ENCODE measurements around the gene C11orf65. TPM values are rescaled to one million over a fixed set of nuclear protein-coding genes. Genes with fewer than 3 reads are reported as not detected.

Gene C11orf65
- total RNA-seq: 1 to 10 TPM; 1.0 to 2.0 TPM

GRCh38 chr11:108467091-108467823 lies at the start of gene C11orf65:
TSS of gene C11orf65 (minus strand) at chr11:108467529. CDS start at chr11:108461559, 5,970 bp downstream.
- DNase-seq: peak; percentile 97
- H3K27ac Mint-ChIP-seq: peak within 1 kb of the TSS; percentile 99
- H3K4me3 Mint-ChIP-seq: peak within 1 kb of the TSS; percentile 99
- H3K27me3 Mint-ChIP-seq: no peaks in the 10 kb centered on the region
- POLR2A ChIA-PET: interaction anchor here (1.0 to 1.2 kb wide), 3 partner anchors 31 to 442 kb away, joined by 3 to 4 read pairs (median 3); partner anchors contain the start of gene POGLUT3
- H3K36me3 Mint-ChIP-seq: no peaks in the 10 kb centered on the region
- CTCF ChIA-PET: no interaction called here
- intact Hi-C loops (cut with micrococcal nuclease): loop anchor here (1.0 to 10.0 kb wide), 14 partner anchors 30 to 622 kb away; partner anchors contain the start of genes ACAT1, EXPH5 and NPAT
- H3K9me3 Mint-ChIP-seq: no peaks in the 10 kb centered on the region
- peaks cover 3% of the 10 kb centered on the region for H3K4me1 Mint-ChIP-seq (ENCODE audit: low read depth)

GRCh38 chr11:108516125-108516524 lies 48.8 kb upstream of the C11orf65 start:
- CTCF ChIA-PET: interaction anchor here (1.0 kb wide), 1 partner anchor 10 kb away, joined by 3 read pairs; no protein-coding TSS in a partner anchor
- H3K9me3 Mint-ChIP-seq: no peaks in the 10 kb centered on the region
- POLR2A ChIA-PET: no interaction called here

GRCh38 chr11:108512708-108513107 lies 45.4 kb upstream of the C11orf65 start:
- H3K36me3 Mint-ChIP-seq: no peaks in the 10 kb centered on the region
- H3K27ac Mint-ChIP-seq: no peak overlapping the region
- no peaks in the 10 kb centered on the region for H3K4me1 Mint-ChIP-seq (ENCODE audit: low read depth)
- intact Hi-C loops (cut with micrococcal nuclease): no loop called here
- H3K9me3 Mint-ChIP-seq: no peaks in the 10 kb centered on the region
- POLR2A ChIA-PET: no interaction called here
- peaks cover 2% of the 10 kb centered on the region for H3K27me3 Mint-ChIP-seq
- CTCF ChIA-PET: no interaction called here
- no peak overlapping the region for H3K4me3 Mint-ChIP-seq
- no peak for DNase-seq

More at GRCh38 chr11:108516125-108516524, 48.8 kb upstream of the C11orf65 start:
- peaks cover 2% of the 10 kb centered on the region for H3K27me3 Mint-ChIP-seq
- H3K4me3 Mint-ChIP-seq: no peak overlapping the region
- DNase-seq: no peak
- H3K4me1 Mint-ChIP-seq (ENCODE audit: low read depth): no peaks in the 10 kb centered on the region
- intact Hi-C loops (cut with micrococcal nuclease): no loop called here
- no peak overlapping the region for H3K27ac Mint-ChIP-seq
- no peaks in the 10 kb centered on the region for H3K36me3 Mint-ChIP-seq

GRCh38 chr11:108511851-108512474 lies 44.6 kb upstream of the C11orf65 start:
- intact Hi-C loops (cut with micrococcal nuclease): no loop called here
- no peak for DNase-seq
- Mint-ChIP-seq H3K36me3 (no peaks in the 10 kb centered on the region), H3K4me1 (ENCODE audit: low read depth) (no peaks in the 10 kb centered on the region), H3K4me3 (no peak overlapping the region), H3K27me3 (peaks cover 2% of the 10 kb centered on the region), H3K9me3 (no peaks in the 10 kb centered on the region), H3K27ac (no peak overlapping the region)
- POLR2A ChIA-PET: no interaction called here
- CTCF ChIA-PET: no interaction called here

GRCh38 chr11:108508653-108509593 lies 41.6 kb upstream of the C11orf65 start:
- no peaks in the 10 kb centered on the region for H3K36me3 Mint-ChIP-seq
- no peak for DNase-seq
- H3K27ac Mint-ChIP-seq: no peak overlapping the region
- H3K4me3 Mint-ChIP-seq: no peak overlapping the region
- CTCF ChIA-PET: no interaction called here
- intact Hi-C loops (cut with micrococcal nuclease): no loop called here
- H3K27me3 Mint-ChIP-seq: peaks cover 2% of the 10 kb centered on the region
- H3K9me3 Mint-ChIP-seq: no peaks in the 10 kb centered on the region
- H3K4me1 Mint-ChIP-seq (ENCODE audit: low read depth): no peaks in the 10 kb centered on the region
- POLR2A ChIA-PET: no interaction called here

- Mint-ChIP-seq H3K4me1 (ENCODE audit: low read depth) (peaks cover 14% of the 10 kb centered on the region), H3K36me3 (peaks cover 3% of the 10 kb centered on the region), H3K4me3 (no peak overlapping the region), H3K9me3 (no peaks in the 10 kb centered on the region), H3K27me3 (no peaks in the 10 kb centered on the region), H3K27ac (no peak overlapping the region)
- intact Hi-C loops (cut with micrococcal nuclease): no loop called here
- CTCF ChIA-PET: no interaction called here
- no peak for DNase-seq
- POLR2A ChIA-PET: no interaction called here
These were observed 34.1 kb upstream of the C11orf65 start for GRCh38 chr11:108501396-108501795.

GRCh38 chr11:108500721-108501120 lies 33.4 kb upstream of the C11orf65 start:
- intact Hi-C loops (cut with micrococcal nuclease): no loop called here
- Mint-ChIP-seq H3K27me3 (no peaks in the 10 kb centered on the region), H3K36me3 (peaks cover 3% of the 10 kb centered on the region), H3K9me3 (no peaks in the 10 kb centered on the region), H3K4me1 (ENCODE audit: low read depth) (peaks cover 16% of the 10 kb centered on the region), H3K27ac (no peak overlapping the region), H3K4me3 (no peak overlapping the region)
- ChIA-PET POLR2A (no interaction called here), CTCF (no interaction called here)
- no peak for DNase-seq

GRCh38 chr11:108500169-108500568 lies 32.8 kb upstream of the C11orf65 start:
- Mint-ChIP-seq H3K36me3 (peaks cover 3% of the 10 kb centered on the region), H3K27me3 (no peaks in the 10 kb centered on the region), H3K4me3 (no peak overlapping the region), H3K4me1 (ENCODE audit: low read depth) (peaks cover 16% of the 10 kb centered on the region), H3K27ac (no peak overlapping the region), H3K9me3 (no peaks in the 10 kb centered on the region)
- ChIA-PET POLR2A (no interaction called here), CTCF (no interaction called here)
- no peak for DNase-seq
- intact Hi-C loops (cut with micrococcal nuclease): no loop called here

GRCh38 chr11:108498816-108499408 lies 31.6 kb upstream of the C11orf65 start:
- intact Hi-C loops (cut with micrococcal nuclease): loop anchor here (5.0 to 10.0 kb wide), 6 partner anchors 126 to 377 kb away; partner anchors contain the start of genes ACAT1 and DDX10
- peaks cover 16% of the 10 kb centered on the region for H3K4me1 Mint-ChIP-seq (ENCODE audit: low read depth)
- no peaks in the 10 kb centered on the region for H3K27me3 Mint-ChIP-seq
- H3K4me3 Mint-ChIP-seq: peak overlapping the region; percentile 73
- CTCF ChIA-PET: no interaction called here
- peaks cover 3% of the 10 kb centered on the region for H3K36me3 Mint-ChIP-seq
- POLR2A ChIA-PET: interaction anchor here (0.9 to 1.1 kb wide), 2 partner anchors 32 to 276 kb away, joined by 3 to 4 read pairs; partner anchors contain the start of genes ATM, C11orf65 and NPAT
- peak overlapping the region; percentile 70 for H3K27ac Mint-ChIP-seq
- DNase-seq: no peak
- no peaks in the 10 kb centered on the region for H3K9me3 Mint-ChIP-seq

- H3K36me3 Mint-ChIP-seq: peaks cover 3% of the 10 kb centered on the region
- no peaks in the 10 kb centered on the region for H3K9me3 Mint-ChIP-seq
- peak; percentile 54 for DNase-seq
- ChIA-PET CTCF (no interaction called here), POLR2A (interaction anchor here (0.9 to 1.1 kb wide), 2 partner anchors 31 to 276 kb away, joined by 3 to 4 read pairs; partner anchors contain the start of genes ATM, C11orf65 and NPAT)
- no peaks in the 10 kb centered on the region for H3K27me3 Mint-ChIP-seq
- H3K4me3 Mint-ChIP-seq: peak within 1 kb of the TSS; percentile 95
- intact Hi-C loops (cut with micrococcal nuclease): loop anchor here (5.0 to 10.0 kb wide), 6 partner anchors 127 to 376 kb away; partner anchors contain the start of genes ACAT1 and DDX10
- peaks cover 16% of the 10 kb centered on the region for H3K4me1 Mint-ChIP-seq (ENCODE audit: low read depth)
- peak within 1 kb of the TSS; percentile 99 for H3K27ac Mint-ChIP-seq
These were observed 30.9 kb upstream of the C11orf65 start, which contains the start of gene POGLUT3 for GRCh38 chr11:108498046-108498815. TSS of gene POGLUT3 (minus strand) at chr11:108498384. CDS start at chr11:108498366, 18 bp downstream.
